ENCODE results near the gene TMEM30A. TPM values are rescaled to one million over a fixed set of nuclear protein-coding genes. Genes with fewer than 3 reads are reported as not detected.
A peak's percentile ranks its signal among the peaks of the same experiment; 100 is the strongest.

Gene TMEM30A
- total RNA-seq, 2 donors from 2014 or later: 47.7 to 59.4 TPM

DNA sequence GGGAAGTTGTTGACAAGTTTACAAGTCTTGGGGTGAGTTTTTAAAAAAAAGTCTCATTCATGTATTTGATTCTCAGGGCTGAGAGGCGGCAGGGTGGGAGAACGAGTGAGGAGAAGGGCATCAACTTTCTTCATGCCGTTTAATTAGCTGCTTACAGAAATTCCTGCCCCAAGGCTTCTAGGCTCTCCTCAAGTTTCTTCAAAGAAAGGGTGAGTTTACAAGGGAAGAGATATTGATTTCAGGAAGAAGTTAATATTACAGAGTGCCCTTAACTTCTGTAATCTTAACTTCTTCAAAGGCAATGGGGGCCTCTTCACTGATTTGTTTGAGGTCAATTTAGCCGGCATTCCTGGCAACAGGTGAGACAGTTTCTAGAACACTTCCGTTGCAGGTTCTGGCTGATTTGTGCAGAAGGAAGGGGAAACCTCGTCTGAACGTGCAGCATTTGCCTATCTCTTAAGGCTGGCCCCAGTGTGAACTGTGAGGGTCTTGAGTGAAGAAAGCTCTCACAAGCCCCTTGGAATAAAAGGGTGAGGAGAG lies 75.3 kb downstream of the TMEM30A start:
- no peaks in the 10 kb centered on the region for H3K36me3 ChIP-seq (ENCODE audit: control insufficient read depth, insufficient read depth, low read length)
- DNase-seq: no peak
- Mint-ChIP-seq H3K4me1 (peaks cover 46% of the 10 kb centered on the region), H3K27ac (no peak overlapping the region), H3K36me3 (ENCODE audit: low read depth) (no peaks in the 10 kb centered on the region), H3K9me3 (no peaks in the 10 kb centered on the region), H3K27me3 (ENCODE audit: insufficient read depth) (peaks cover 65% of the 10 kb centered on the region), H3K4me3 (no peak overlapping the region)
- peaks cover 58% of the 10 kb centered on the region for H3K27me3 ChIP-seq (ENCODE audit: control insufficient read depth, insufficient read depth, low read length, poor library complexity, severe bottlenecking)
- no peak overlapping the region for H3K27ac ChIP-seq (ENCODE audit: low read depth, low read length)
- TF ChIP-seq, protein P1, sequence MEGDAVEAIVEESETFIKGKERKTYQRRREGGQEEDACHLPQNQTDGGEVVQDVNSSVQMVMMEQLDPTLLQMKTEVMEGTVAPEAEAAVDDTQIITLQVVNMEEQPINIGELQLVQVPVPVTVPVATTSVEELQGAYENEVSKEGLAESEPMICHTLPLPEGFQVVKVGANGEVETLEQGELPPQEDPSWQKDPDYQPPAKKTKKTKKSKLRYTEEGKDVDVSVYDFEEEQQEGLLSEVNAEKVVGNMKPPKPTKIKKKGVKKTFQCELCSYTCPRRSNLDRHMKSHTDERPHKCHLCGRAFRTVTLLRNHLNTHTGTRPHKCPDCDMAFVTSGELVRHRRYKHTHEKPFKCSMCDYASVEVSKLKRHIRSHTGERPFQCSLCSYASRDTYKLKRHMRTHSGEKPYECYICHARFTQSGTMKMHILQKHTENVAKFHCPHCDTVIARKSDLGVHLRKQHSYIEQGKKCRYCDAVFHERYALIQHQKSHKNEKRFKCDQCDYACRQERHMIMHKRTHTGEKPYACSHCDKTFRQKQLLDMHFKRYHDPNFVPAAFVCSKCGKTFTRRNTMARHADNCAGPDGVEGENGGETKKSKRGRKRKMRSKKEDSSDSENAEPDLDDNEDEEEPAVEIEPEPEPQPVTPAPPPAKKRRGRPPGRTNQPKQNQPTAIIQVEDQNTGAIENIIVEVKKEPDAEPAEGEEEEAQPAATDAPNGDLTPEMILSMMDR (conservative IDR thresholded peaks at IDR 0.05): no peak
- WGBS, 2 experiments (ENCODE audit: insufficient coverage in 1 of 2, insufficient read length in 1 of 2): 0 to 43% methylated on average over 1 to 7 of the region's 7 CpGs
- no peaks in the 10 kb centered on the region for H3K9me3 ChIP-seq (ENCODE audit: control insufficient read depth, low read length)
- peaks cover 3% of the 10 kb centered on the region for H3K4me1 ChIP-seq (ENCODE audit: control insufficient read depth, insufficient read depth, low read length)
- no peak overlapping the region for H3K4me3 ChIP-seq (ENCODE audit: low read length)
- no peak overlapping the region for H3K9ac ChIP-seq (ENCODE audit: extremely low read depth, low read length, poor library complexity, severe bottlenecking)

DNA sequence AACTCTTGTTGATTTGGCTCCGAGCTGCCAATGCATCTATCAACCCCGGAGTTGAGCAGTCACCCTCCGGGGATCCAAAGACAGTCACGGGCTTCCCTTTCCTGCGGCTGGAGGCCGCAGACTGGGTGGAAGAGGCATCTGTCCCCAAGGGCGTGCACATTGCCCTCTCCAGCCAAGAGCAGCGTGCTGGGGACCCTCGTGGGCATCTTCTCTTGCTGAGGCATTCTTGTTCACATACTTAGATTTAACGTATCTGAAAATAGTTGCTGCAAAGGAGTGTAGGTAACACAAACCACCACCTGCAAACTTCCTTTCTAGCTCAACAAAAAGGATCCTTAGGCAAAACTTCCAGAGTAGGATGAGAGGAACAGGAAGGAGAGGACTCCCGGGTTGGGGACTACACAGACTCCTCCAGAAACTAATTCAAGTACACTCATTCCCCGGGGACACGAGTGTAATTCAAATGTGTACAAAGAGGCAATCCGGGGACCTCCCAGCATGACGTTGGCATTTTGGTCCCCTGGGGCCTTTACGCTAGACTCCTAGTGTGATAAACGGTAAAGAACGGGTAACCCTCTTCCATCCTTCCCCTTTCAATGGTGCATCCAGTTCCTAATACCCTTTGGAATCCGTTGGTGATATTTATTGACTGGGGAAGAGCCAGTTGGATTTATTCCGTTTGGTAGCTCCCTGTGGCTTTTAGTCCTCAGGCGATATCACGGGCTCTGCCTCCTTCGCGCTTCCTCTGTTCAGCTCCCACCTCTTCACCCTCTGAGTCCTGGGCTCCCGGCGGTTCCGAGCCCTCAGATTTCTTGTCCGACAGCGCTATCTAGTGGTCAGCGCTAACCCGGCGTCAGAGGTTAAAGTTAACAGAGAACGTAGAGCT lies 76.1 kb downstream of the TMEM30A start:
- H3K4me1 ChIP-seq (ENCODE audit: control insufficient read depth, insufficient read depth, low read length): peaks cover 3% of the 10 kb centered on the region
- H3K9ac ChIP-seq (ENCODE audit: extremely low read depth, low read length, poor library complexity, severe bottlenecking): no peak overlapping the region
- H3K9me3 ChIP-seq (ENCODE audit: control insufficient read depth, low read length): no peaks in the 10 kb centered on the region
- Mint-ChIP-seq H3K9me3 (no peaks in the 10 kb centered on the region), H3K4me3 (peak overlapping the region; percentile 48), H3K36me3 (ENCODE audit: low read depth) (no peaks in the 10 kb centered on the region), H3K27me3 (ENCODE audit: insufficient read depth) (peaks cover 72% of the 10 kb centered on the region), H3K27ac (no peak overlapping the region), H3K4me1 (peaks cover 46% of the 10 kb centered on the region)
- no peak overlapping the region for H3K4me3 ChIP-seq (ENCODE audit: low read length)
- 14 to 18% methylated on average over 6 to 33 of the region's 33 CpGs for WGBS, 2 experiments (ENCODE audit: insufficient coverage in 1 of 2, insufficient read length in 1 of 2)
- H3K27ac ChIP-seq (ENCODE audit: low read depth, low read length): no peak overlapping the region
- peak; percentile 96 for DNase-seq
- no peaks in the 10 kb centered on the region for H3K36me3 ChIP-seq (ENCODE audit: control insufficient read depth, insufficient read depth, low read length)
- H3K27me3 ChIP-seq (ENCODE audit: control insufficient read depth, insufficient read depth, low read length, poor library complexity, severe bottlenecking): peaks cover 65% of the 10 kb centered on the region
- TF ChIP-seq, protein P1 (conservative IDR thresholded peaks at IDR 0.05): peak; percentile 92

DNA sequence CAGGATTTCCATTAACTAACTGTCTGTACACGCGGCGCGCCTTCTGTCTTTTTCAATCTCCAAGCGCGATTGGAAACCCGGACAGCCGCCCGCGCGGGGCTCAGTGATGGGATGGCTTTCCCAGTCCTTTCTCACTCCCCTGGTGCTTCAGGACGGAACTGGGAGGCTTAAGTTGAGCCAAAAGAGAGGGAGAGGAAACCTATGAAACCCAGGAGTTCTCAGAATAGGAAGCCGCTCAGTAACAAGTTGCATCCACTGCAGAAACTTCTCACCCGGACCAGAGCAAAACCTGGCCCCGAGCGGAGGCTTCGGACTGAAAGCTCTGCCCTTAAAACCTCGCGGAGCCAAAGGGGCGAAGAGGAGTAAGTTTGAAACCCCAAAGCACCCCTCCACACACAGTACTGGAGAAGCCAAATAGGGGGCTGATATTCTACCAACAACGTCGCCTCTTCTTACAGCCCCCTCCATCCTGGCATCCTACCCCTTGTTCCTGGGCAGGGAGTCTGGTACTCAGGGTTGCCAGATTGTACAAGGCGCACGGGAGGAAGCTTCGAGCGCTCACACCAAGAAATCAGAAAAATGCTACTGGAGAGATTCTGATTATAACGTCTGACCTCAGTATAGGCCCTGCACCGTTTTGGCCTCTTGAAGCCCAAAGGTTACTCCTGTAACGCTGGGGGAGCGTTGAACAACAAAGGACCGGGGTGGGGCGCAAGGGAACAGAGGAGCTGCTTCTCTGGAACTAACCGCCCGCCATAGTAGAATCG lies 77.8 kb downstream of the TMEM30A start:
- TF ChIP-seq, protein P1 (conservative IDR thresholded peaks at IDR 0.05): no peak
- Histone ChIP-seq H3K9me3 (ENCODE audit: control insufficient read depth, low read length) (no peaks in the 10 kb centered on the region), H3K27ac (ENCODE audit: low read depth, low read length) (no peak overlapping the region), H3K36me3 (ENCODE audit: control insufficient read depth, insufficient read depth, low read length) (no peaks in the 10 kb centered on the region), H3K27me3 (ENCODE audit: control insufficient read depth, insufficient read depth, low read length, poor library complexity, severe bottlenecking) (peaks cover 83% of the 10 kb centered on the region), H3K4me1 (ENCODE audit: control insufficient read depth, insufficient read depth, low read length) (peaks cover 3% of the 10 kb centered on the region), H3K4me3 (ENCODE audit: low read length) (peak overlapping the region; percentile 70), H3K9ac (ENCODE audit: extremely low read depth, low read length, poor library complexity, severe bottlenecking) (no peak overlapping the region)
- Mint-ChIP-seq H3K9me3 (no peaks in the 10 kb centered on the region), H3K27me3 (ENCODE audit: insufficient read depth) (peaks cover 90% of the 10 kb centered on the region), H3K36me3 (ENCODE audit: low read depth) (no peaks in the 10 kb centered on the region), H3K4me3 (peak overlapping the region; percentile 48), H3K4me1 (peaks cover 47% of the 10 kb centered on the region), H3K27ac (no peak overlapping the region)
- 4 to 12% methylated on average over 7 to 35 of the region's 35 CpGs for WGBS, 2 experiments (ENCODE audit: insufficient coverage in 1 of 2, insufficient read length in 1 of 2)
- DNase-seq: peak; percentile 68

All from endodermal cell (in vitro differentiated cells).